Neural progenitor cell (in vitro differentiated cells): ENCODE data around the gene LRRC38.

ENCODE experiments used
- EZH2phosphoT487 ChIP-seq: fragments of 200-600 bp; sonication (generic); IDR thresholded peaks from 2 replicates; pipeline ENCODE4 v1.6.1; 2017; ENCODE audit warnings: antibody characterized with exemption
- TF ChIP-seq, protein P1 (sequence below): fragments of 200-600 bp; sonication (generic); IDR thresholded peaks from 2 replicates; pipeline ENCODE4 v1.5.1; 2017; ENCODE audit warnings: antibody characterized with exemption, mild to moderate bottlenecking

DNA sequence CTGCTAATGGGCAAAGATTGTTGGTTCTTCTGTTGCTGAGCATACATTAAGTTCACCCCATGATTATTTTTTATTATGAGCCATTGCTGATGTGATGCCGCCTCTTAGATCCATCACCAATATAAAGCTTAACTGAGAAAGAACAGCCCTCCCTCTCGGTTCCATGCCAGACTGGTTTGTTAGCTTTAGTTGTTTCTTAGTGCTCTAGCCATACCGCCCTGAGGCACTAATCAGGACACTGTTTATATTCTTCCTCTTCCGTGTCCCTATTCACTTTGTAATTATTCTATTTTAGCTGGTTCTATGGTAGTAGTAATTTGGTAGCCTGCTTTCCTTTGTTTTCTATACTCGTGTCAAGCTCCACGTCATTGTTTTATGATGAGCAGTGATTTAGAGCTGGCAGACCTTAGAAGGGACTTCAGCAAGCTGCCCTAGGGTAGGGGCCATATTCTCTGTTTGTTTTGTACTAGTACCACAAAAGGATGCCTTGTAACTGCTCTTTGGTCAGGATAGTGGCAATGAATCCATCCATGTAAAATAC is 42.5 kb upstream of the LRRC38 start:
- TF ChIP-seq, protein P1, sequence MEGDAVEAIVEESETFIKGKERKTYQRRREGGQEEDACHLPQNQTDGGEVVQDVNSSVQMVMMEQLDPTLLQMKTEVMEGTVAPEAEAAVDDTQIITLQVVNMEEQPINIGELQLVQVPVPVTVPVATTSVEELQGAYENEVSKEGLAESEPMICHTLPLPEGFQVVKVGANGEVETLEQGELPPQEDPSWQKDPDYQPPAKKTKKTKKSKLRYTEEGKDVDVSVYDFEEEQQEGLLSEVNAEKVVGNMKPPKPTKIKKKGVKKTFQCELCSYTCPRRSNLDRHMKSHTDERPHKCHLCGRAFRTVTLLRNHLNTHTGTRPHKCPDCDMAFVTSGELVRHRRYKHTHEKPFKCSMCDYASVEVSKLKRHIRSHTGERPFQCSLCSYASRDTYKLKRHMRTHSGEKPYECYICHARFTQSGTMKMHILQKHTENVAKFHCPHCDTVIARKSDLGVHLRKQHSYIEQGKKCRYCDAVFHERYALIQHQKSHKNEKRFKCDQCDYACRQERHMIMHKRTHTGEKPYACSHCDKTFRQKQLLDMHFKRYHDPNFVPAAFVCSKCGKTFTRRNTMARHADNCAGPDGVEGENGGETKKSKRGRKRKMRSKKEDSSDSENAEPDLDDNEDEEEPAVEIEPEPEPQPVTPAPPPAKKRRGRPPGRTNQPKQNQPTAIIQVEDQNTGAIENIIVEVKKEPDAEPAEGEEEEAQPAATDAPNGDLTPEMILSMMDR, result no peak
- no peak for TF ChIP-seq EZH2phosphoT487
